ENCODE results near the gene ZNF527.
A peak's percentile ranks its signal among the peaks of the same experiment; 100 is the strongest.
"Not testable (repeated sequence)": the region's sequence is repeated elsewhere in the genome, so short reads cannot be mapped to it uniquely, and the experiment has no call there.

ZNF527 gene

DNA sequence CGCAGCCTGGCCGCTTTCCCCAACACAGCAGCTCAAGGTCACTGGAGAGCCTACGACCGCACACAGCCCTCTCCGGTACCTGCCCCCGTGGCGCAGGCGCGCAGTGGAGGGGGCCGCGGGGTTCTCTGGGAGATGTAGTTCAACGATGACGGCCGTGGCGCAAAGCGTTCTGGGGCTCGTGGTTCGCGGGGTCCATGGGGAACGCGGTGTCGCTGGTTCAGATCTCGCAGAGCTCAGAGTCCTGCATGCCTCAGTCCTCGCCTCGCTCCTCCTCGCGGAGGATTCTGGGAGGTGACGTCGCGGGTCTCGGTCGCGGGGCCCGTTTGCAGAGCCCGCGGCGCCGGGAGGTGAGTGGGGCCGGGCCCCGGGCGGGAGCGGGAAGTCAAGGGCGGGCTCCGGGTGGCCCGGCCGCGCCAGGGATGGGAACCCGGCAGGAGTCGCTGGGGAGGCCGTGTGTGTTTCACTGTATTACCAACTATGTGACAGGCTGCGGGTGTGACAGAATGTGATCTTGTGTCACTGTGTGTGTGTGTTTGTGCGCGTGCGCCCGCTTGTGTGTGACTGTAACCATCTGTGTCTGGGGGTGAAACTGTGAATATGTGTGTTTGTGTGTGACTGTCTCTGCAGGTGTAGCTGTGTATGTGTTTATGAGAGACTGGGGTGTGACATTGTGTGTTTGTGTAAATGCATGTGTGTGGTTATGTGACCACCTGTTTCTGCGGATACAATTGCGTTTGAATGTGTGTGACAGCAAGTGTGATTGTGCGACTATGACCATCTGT lies at the start of gene ZNF527:
Gene ZNF527, plus strand, starts transcription at position 220 of the 782 bp plus-strand sequence. CDS start 3,100 bp downstream, outside the sequence.
- DNase-seq (ENCODE audit: low spot score), result peak; percentile 98

- DNase-seq (ENCODE audit: low spot score), result no peak
These were observed 41.2 kb upstream of the ZNF527 start for GRCh38 chr19:37329686-37330085.

DNA sequence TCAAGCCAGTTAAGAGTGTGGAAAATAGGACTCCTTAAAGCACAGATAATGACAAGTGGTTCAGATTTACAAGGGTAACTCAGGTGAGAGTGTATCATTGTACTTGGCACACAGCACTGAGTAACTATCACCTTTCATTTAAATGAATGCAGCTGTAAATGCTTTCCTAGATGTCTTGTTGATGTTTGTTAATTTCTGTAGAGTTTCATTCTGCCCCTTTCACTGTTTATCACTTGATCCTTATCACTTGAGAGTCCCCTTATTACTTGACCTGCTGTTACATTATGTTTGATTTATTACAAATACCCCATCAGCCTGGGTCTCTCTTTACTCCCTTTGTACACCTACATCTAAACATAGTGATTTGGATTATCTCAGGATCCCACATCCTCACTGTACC lies 38.1 kb upstream of the ZNF527 start:
- no peak for DNase-seq (ENCODE audit: low spot score)

- no peak for DNase-seq (ENCODE audit: low spot score)
These were observed 37.4 kb upstream of the ZNF527 start for GRCh38 chr19:37333457-37333856.

- DNase-seq (ENCODE audit: low spot score), result peak; percentile 95
These were observed 36.5 kb upstream of the ZNF527 start for GRCh38 chr19:37334179-37335071.

DNA sequence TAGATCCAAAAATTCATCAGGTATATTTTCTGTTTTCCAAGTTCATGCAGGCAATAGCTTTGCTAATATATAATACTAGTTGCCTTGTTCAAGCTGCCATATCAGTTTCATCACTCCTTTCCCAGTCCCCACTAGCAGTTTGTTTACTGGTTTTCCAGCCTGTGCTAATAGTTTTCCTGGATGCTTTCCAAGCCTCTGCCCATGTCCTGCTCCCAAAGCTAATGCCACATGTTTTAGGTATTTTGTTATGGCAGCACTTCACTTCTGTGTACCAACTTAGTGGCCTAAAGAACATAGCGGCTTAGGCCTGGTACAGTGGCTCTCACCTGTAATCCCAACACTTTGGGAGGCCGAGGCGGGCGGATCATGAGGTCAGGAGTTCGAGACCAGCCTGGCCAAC lies 28.1 kb upstream of the ZNF527 start:
- no peak for DNase-seq (ENCODE audit: low spot score)

DNA sequence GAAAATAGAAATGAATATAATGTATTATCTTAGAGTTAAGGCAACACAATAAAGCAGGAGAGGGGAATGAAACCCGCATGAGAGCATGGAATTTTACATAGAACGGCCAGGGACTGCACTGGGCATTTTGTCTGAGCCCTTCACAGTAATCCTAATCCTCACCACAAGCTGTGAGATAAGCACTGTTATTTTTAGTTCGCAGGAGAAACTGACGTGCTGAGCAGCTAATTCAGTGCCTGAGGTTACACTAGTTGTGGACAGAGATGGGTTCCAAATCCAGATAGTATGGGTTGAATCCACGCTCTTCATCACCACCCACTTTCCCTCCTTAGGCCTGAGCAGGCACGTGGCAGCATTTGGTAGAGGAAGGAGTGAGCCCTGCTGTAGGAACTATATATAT lies 24.8 kb upstream of the ZNF527 start:
- DNase-seq (ENCODE audit: low spot score), result no peak

GRCh38 chr19:37348060-37348459 lies 22.8 kb upstream of the ZNF527 start:
- DNase-seq (ENCODE audit: low spot score), result no peak

- DNase-seq (ENCODE audit: low spot score), result no peak
These were observed 16.9 kb upstream of the ZNF527 start for GRCh38 chr19:37353968-37354367.

DNA sequence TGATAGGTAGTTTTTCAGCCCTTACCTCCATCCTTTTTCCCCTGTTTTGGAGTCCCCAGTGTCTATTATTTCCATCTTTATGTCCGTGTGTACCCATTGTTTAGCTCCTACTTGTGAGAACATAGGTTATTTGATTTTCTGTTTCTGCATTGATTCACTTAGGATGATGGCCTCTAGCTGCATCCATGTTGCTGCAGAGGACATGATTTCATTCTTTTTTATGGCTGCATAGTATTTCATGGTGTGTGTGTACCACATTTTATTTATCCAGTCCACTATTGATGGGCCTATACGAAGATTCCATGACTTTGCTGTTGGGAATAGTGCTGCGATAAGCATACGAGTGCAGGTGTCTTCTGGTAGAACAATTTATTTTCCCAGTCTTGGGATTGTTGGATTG lies 15.0 kb upstream of the ZNF527 start:
- no peak for DNase-seq (ENCODE audit: low spot score)

GRCh38 chr19:37361994-37362393 lies 8.9 kb upstream of the ZNF527 start:
- DNase-seq (ENCODE audit: low spot score), result peak; percentile 13

DNA sequence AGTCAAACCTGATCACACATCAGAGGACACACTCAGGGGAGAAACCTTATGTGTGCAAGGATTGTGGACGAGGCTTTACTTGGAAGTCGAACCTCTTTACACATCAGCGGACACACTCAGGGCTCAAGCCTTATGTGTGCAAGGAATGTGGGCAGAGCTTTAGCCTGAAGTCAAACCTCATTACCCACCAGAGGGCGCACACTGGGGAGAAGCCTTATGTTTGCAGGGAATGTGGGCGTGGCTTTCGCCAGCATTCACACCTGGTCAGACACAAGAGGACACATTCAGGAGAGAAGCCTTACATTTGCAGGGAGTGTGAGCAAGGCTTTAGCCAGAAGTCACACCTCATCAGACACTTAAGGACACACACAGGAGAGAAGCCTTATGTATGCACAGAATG lies 8.2 kb upstream of the ZNF527 start:
- no peak for DNase-seq (ENCODE audit: low spot score)

GRCh38 chr19:37370386-37370879 lies 466 bp upstream of the ZNF527 start:
- DNase-seq (ENCODE audit: low spot score), result not testable (repeated sequence)

GRCh38 chr19:37389234-37389633 lies 18.3 kb downstream of the ZNF527 start:
- no peak for DNase-seq (ENCODE audit: low spot score)

DNA sequence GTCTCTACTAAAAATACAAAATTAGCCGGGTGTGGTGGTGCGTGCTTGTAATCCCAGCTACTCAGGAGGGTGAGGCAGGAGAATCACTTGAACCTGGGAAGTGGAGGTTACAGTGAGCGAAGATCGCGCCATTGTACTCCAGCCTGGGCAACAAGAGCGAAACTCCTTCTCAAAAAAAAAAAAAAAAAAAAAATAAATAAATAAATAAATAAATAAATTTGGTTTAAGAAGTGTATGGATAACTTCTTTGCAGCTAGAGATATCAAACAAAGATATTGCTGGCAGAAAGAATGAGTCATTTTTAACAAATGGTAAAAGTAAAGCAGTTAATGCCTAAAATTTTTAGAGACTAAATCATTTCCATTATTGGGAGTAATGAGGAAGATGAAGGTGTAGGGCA lies 20.5 kb downstream of the ZNF527 start:
- not testable (repeated sequence) for DNase-seq (ENCODE audit: low spot score)

DNA sequence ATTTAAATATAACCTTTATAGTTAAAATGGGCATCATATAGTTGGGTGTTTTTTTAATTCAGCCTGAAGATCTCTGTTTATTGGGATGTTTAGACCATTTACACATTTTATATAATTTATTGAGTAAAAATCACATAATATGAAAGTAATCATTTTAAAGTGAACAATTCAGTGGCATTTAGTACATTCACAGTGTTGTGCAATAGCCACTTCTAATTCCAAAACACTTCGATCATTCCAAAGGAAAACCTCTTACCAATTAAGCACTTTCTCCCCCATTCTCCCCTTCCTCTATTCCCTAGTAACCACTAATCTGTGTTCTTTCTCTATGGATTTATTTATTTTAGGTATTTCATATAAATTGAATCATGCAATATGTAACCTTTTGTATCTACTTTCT lies 30.2 kb downstream of the ZNF527 start:
- no peak for DNase-seq (ENCODE audit: low spot score)

DNA sequence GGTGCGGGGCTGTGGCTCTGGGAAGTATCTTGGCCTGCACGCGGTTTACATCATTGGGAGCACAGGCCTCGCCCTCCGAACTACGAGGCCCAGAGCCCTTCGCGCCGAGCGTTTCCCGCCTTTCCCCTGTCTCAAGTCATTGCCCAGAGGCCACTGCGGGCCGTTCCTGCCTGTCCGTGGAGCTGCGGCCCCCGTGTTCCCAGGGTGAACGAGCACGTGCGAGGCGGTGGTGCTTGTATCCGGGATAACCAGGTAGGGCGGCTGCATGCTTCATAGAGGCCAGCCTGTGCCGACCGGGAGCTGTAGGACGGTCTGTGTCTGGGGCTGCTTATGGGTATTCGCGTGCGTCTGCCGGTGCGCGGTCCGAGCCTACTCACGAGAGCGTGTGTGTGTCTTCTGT lies 32.5 kb downstream of the ZNF527 start:
- DNase-seq (ENCODE audit: low spot score), result no peak

DNA sequence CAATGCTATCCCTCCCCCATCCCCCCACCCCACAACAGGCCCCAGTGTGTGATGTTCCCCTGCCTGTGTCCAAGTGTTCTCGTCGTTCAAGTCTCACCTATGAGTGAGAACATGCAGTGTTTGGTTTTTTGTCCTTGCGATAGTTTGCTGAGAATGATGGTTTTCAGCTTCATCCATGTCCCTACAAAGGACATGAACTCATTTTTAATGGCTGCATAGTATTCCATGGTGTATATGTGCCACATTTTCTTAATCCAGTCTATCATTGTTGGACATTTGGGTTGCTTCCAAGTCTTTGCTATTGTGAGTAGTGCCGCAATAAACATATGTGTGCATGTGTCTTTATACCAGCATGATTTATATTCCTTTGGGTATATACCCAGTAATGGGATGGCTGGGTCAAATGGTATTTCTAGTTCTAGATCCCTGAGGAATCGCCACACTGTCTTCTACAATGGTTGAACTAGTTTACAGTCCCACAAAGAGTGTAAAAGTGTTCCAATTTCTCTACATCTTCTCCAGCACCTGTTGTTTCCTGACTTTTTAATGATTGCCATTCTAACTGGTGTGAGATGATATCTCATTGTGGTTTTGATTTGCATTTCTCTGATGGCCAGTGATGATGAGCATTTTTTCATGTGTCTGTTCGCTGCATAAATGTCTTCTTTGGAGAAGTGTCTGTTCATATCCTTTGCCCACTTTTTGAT lies 35.4 kb downstream of the ZNF527 start:
- DNase-seq (ENCODE audit: low spot score), result not testable (repeated sequence)

DNA sequence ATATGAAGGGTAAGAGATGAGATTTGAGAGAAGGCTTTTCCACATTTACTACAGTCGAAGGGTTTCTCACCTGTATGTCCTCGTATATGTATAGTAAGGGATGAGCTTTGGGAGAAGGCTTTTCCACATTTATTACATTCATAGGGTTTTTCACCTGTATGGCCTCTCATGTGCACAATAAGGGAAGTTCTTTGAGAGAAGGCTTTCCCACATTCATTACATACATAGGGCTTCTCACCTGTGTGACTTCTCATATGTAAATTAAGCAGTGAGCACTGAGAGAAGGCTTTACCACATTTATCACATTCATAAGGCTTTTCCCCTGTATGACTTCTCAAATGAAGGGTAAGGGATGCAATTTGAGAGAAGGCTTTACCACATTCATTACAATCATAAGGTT lies 41.8 kb downstream of the ZNF527 start:
- no peak for DNase-seq (ENCODE audit: low spot score)

- no peak for DNase-seq (ENCODE audit: low spot score)
These were observed 42.6 kb downstream of the ZNF527 start for GRCh38 chr19:37413313-37414084.

Measured in GM03348 (cell line).